Activated gamma-delta T cell (primary cell): Measurements from ENCODE around the gene PCP4L1.
"Not testable (repeated sequence)": the region's sequence is repeated elsewhere in the genome, so short reads cannot be mapped to it uniquely, and the experiment has no call there.

Experiments
- DNase-seq: peaks from one replicate; lab custom pipeline; 2025; lab: John Stamatoyannopoulos, UW

PCP4L1 gene

GRCh38 chr1:161228032-161228431 lies 30.5 kb upstream of the PCP4L1 start:
- DNase-seq, result no peak

DNA sequence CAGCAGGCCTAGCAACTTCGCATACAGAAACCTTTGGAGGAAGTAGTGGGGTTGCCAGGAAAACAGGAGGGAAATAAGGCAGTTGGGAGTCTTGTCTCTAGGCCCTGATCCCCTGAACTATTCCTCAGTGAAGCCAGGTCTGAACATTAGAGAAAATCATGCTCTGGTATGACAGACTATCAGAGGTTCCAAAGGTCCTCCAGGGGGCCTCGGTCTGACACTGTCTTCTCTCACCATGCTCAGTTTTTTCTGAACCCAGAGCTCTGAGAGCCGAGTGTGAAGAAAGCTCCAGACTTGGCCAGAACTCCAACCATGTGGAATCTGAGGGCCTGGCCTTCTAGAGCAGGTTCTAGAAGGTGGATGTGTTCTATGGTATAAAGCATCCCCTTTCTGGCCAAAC lies 28.6 kb upstream of the PCP4L1 start:
- no peak for DNase-seq

GRCh38 chr1:161230762-161231161 lies 27.8 kb upstream of the PCP4L1 start:
- no peak for DNase-seq

GRCh38 chr1:161233102-161233501 lies 25.4 kb upstream of the PCP4L1 start:
- DNase-seq, result no peak

DNA sequence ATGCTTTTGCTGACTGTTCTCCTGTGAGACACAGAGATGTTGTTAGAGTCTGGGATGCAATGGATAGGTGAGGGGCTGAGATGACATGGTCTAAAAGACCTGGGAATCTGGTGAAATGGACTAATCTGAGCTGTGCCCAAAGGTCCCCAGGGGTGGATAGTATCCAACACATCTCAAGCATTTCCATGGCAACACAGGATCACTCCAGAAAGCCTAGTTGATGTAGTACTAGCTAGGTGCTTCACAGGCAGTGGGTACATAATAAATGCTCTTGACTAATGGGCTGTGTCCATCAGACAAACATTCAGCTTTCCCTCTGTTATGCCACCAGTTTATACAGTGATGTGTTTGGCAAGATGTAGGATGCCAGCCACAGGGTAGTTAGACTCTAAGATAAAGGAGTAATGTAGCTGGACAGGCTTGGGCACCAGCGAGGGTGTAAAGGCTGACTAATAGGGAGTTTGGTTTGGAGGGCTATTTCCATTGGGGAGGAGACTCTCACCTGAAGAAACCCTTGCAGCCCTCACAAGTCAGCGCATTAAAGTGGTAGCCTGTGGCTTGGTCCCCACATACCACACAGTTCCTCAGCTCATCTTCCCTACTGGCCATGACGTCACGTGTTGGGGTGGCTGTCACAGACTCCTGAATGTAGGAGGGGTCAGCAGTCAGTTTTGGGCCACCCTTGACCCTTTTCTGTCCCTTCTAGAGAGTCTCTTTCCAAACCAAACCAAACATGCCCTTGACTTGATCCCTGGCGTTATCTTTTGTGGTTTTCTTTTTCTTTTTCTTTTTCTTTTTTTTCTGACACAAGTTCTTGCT lies 22.4 kb upstream of the PCP4L1 start:
- no peak for DNase-seq

DNA sequence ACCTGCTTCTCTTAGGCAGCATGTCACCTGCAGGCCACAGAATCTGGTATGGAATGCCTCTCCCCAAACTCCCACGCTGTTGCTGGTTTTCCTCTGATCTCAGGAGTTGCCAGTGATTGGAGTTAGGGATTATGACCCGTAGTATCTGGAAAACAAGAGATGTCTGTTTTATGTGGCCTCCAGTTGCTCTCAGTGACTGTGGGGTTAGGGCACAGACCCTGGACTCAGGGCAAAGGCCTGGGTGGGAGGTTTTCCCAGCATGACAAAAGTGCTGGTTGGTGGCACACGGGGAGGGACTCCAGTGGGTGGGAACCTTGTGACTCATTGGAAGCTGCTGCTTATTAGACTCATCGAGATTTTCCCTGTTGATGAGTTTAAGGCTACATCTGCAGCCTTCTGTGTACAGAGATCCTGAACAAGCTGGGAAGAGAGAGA lies 20.5 kb upstream of the PCP4L1 start, which contains the start of gene NR1I3:
Gene NR1I3, minus strand, starts transcription at position 165 of the 435 bp plus-strand sequence. CDS start 1,638 bp downstream, outside the sequence.
- DNase-seq, result no peak

GRCh38 chr1:161241682-161242081 lies 16.9 kb upstream of the PCP4L1 start:
- no peak for DNase-seq

GRCh38 chr1:161242313-161242712 lies 16.2 kb upstream of the PCP4L1 start:
- no peak for DNase-seq

GRCh38 chr1:161244888-161245287 lies 13.7 kb upstream of the PCP4L1 start:
- no peak for DNase-seq

DNA sequence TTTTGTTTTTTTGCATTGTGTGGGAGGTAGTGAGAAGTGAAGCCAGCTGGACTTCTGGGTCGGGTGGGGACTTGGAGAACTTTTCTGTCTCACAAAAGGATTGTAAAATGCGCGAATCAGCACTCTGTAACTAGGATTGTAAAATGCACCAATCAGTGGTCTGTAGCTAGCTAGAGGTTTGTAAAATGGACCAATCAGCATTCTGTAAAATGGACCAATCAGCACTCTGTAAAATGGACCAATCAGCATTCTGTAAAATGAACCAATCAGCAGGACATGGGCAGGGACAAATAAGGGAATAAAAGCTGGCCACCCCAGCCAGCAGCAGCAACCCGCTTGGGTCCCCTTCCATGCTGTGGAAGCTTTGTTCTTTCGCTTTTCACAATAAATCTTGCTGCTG lies 8.4 kb upstream of the PCP4L1 start:
- not testable (repeated sequence) for DNase-seq

- DNase-seq, result no peak
Measured at GRCh38 chr1:161250829-161251228, 7.7 kb upstream of the PCP4L1 start.

- no peak for DNase-seq
Measured at GRCh38 chr1:161251579-161251978, 7.0 kb upstream of the PCP4L1 start.

- not testable (repeated sequence) for DNase-seq
Measured at GRCh38 chr1:161255302-161255701, 3.2 kb upstream of the PCP4L1 start.

GRCh38 chr1:161255955-161256520 lies 2.5 kb upstream of the PCP4L1 start:
- DNase-seq, result not testable (repeated sequence)

DNA sequence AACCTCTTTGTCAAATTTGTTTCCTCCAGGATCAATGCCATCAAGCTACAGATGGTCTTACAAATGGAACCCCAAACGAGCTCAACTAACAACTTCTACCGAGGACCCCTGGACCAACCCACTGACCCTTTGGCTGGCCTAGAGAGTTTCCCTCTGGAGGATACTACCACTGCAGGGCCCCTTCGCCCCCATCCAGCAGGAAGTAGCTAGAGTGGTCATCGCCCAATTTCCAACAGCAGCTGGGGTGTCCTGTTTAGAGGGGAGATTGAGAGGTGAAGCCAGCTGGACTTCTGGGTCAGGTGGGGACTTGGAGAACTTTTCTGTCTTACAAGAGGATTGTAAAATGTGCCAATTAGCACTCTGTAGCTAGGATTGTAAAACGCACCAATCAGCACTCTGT lies 1.4 kb upstream of the PCP4L1 start:
- DNase-seq, result not testable (repeated sequence)

- no peak for DNase-seq
Measured at GRCh38 chr1:161259345-161259702, 779 bp downstream of the PCP4L1 start.

DNA sequence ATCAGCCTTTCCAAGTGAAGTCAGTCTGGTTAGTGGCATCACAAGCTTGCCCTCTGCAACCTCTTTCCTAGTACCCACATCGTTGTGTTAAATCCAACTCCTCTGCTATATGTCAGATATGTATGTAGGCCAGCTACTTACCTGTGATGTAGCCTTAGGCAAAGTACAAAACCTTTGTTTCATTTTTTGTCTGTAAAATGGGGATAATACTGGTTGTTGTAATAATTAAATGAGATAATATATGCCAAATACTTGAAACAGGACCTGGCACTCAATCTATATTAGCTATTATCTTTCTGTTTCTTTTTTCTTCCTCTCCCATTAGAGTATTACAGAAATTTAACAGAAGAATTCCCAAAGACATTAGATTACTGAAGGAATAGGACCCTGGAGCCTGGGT lies 1.2 kb downstream of the PCP4L1 start:
- DNase-seq, result no peak

DNA sequence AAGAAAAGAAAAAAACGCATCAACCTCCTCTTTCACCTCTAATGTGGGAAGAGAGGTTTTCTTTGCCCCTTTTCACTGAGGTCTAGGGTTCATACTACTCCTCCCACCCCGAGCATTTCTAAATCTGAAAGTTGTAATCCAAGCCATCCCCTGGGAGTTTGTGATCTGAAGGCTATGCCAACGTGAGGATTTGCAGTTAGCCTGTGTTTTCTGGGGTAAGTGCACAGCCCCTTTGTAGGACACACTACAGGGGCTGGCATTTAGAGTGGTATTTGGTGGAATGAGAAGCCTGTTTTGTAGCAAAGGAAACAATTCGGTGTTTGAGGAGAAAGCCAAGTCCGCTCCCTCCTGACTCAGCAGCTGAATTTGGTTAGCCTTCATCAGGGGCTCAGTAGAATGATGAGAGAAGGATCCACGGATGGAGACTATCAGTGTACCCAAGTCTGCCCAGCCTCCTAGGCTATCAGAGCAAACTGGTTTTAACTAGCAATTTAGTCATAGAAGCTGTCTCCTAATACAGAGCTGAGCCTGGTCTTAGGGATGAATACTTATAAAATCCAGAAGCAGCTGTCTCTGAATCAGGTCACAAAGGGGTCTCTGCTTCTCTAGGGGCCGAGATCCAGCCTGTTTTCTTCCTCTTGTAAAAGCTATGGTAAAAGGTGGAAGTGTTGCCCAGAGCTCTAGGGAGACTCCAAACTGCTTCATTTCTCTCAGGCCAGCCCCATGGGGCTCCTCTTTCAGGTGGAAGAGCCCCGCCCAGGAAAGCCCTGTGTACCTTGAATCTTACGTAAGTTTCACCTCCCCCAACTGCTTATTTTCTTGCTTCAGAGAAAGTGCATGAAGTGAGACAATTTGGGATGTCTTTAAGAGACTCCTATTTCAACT lies 2.1 kb downstream of the PCP4L1 start:
- DNase-seq, result no peak

GRCh38 chr1:161261261-161262235 lies 3.0 kb downstream of the PCP4L1 start:
- no peak for DNase-seq

GRCh38 chr1:161265305-161265704 lies 6.8 kb downstream of the PCP4L1 start:
- DNase-seq, result no peak

DNA sequence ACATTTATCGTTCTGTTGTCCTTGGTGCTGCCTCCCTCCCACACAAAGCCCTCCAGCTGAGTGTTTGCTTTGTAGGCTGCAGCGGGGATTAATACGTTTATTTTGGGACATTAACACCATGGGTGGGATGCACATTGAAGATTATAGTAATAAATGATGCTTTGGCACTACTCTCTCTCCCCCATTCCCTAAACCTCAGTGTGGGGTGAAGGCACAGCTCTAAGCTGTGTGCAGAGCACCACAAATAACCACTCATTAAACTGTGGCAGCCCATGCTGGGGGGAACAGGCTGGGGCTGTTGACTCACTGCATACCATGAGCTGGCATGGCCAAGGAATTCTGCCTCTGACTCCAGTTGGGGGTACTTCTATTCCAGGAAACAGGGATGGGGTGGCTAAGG lies 7.7 kb downstream of the PCP4L1 start:
- DNase-seq, result no peak
